Measurements from ENCODE around the gene TIAM2. TPM values are rescaled to one million over a fixed set of nuclear protein-coding genes. Genes with fewer than 3 reads are reported as not detected.

Gene TIAM2
- total and polyA plus RNA-seq, 7 experiments from 2014 or later = 0.66 to 11.6 (median 6.0) TPM

GRCh38 chr6:155079985-155080452 lies 84.9 kb downstream of the TIAM2 start:
- H3K4me3 ChIP-seq (ENCODE audit: low read length) = no peak overlapping the region
- Mint-ChIP-seq H3K27ac (peak overlapping the region in 2 of 9 donors; percentile 13 to 48), H3K4me1 (peaks cover 0 to 24% (median 0%) of the 10 kb centered on the region in 7 donors), H3K4me3 (no peak overlapping the region), H3K36me3 (no peaks in the 10 kb centered on the region), H3K27me3 (peaks cover 0 to under 1% (median 0%) of the 10 kb centered on the region in 5 donors), H3K9me3 (no peaks in the 10 kb centered on the region)
- no peaks in the 10 kb centered on the region for H3K27me3 ChIP-seq (ENCODE audit: control insufficient read depth in 2 of 2, insufficient read depth in 2 of 2, low read length in 2 of 2)
- no peaks in the 10 kb centered on the region for H3K9me3 ChIP-seq (ENCODE audit: control insufficient read depth in 2 of 3, low read length in 3 of 3)
- intact Hi-C loops (cut with micrococcal nuclease) = no loop called here
- ATAC-seq = no peak
- no peak overlapping the region for H3K27ac ChIP-seq (ENCODE audit: low read depth, low read length)
- ChIA-PET CTCF (no interaction called here), POLR2A (no interaction called here)
- no peaks in the 10 kb centered on the region for H3K4me1 ChIP-seq (ENCODE audit: control insufficient read depth in 2 of 2, insufficient read depth in 2 of 2, low read length in 2 of 2)
- peak in 1 of 9 donors; percentile 28 for DNase-seq
- no peaks in the 10 kb centered on the region for H3K36me3 ChIP-seq (ENCODE audit: control insufficient read depth in 2 of 3, insufficient read depth in 3 of 3, low read length in 3 of 3)

GRCh38 chr6:155080881-155081845 lies 86.0 kb downstream of the TIAM2 start:
- no peaks in the 10 kb centered on the region for H3K9me3 ChIP-seq (ENCODE audit: control insufficient read depth in 2 of 3, low read length in 3 of 3)
- intact Hi-C loops (cut with micrococcal nuclease) = no loop called here
- ATAC-seq = no peak
- no peak overlapping the region for H3K4me3 ChIP-seq (ENCODE audit: low read length)
- Mint-ChIP-seq H3K4me1 (peaks cover 0 to 24% (median 0%) of the 10 kb centered on the region in 7 donors), H3K36me3 (no peaks in the 10 kb centered on the region), H3K27me3 (no peaks in the 10 kb centered on the region), H3K9me3 (no peaks in the 10 kb centered on the region), H3K27ac (no peak overlapping the region), H3K4me3 (no peak overlapping the region)
- H3K27ac ChIP-seq (ENCODE audit: low read depth, low read length) = no peak overlapping the region
- no peak for DNase-seq
- no peaks in the 10 kb centered on the region for H3K27me3 ChIP-seq (ENCODE audit: control insufficient read depth in 2 of 2, insufficient read depth in 2 of 2, low read length in 2 of 2)
- H3K4me1 ChIP-seq (ENCODE audit: control insufficient read depth in 2 of 2, insufficient read depth in 2 of 2, low read length in 2 of 2) = no peaks in the 10 kb centered on the region
- ChIA-PET POLR2A (no interaction called here), CTCF (no interaction called here)
- no peaks in the 10 kb centered on the region for H3K36me3 ChIP-seq (ENCODE audit: control insufficient read depth in 2 of 3, insufficient read depth in 3 of 3, low read length in 3 of 3)

GRCh38 chr6:155084431-155085123 lies 89.5 kb downstream of the TIAM2 start:
- Histone ChIP-seq H3K4me3 (ENCODE audit: low read length) (no peak overlapping the region), H3K27ac (ENCODE audit: low read depth, low read length) (no peak overlapping the region), H3K36me3 (ENCODE audit: control insufficient read depth in 2 of 3, insufficient read depth in 3 of 3, low read length in 3 of 3) (no peaks in the 10 kb centered on the region), H3K4me1 (ENCODE audit: control insufficient read depth in 2 of 2, insufficient read depth in 2 of 2, low read length in 2 of 2) (no peaks in the 10 kb centered on the region), H3K27me3 (ENCODE audit: control insufficient read depth in 2 of 2, insufficient read depth in 2 of 2, low read length in 2 of 2) (no peaks in the 10 kb centered on the region), H3K9me3 (ENCODE audit: control insufficient read depth in 2 of 3, low read length in 3 of 3) (no peaks in the 10 kb centered on the region)
- Mint-ChIP-seq H3K36me3 (peaks cover 0 to 3% (median 0%) of the 10 kb centered on the region in 5 donors), H3K27me3 (no peaks in the 10 kb centered on the region), H3K4me1 (peaks cover 0 to 13% (median 0%) of the 10 kb centered on the region in 7 donors), H3K27ac (no peak overlapping the region), H3K4me3 (no peak overlapping the region), H3K9me3 (peaks cover 0 to 5% (median 0%) of the 10 kb centered on the region in 11 donors)
- no peak for ATAC-seq
- CTCF ChIA-PET = no interaction called here
- intact Hi-C loops (cut with micrococcal nuclease) = no loop called here
- POLR2A ChIA-PET = no interaction called here
- no peak for DNase-seq

GRCh38 chr6:155085582-155086257 lies 90.6 kb downstream of the TIAM2 start:
- Mint-ChIP-seq H3K27ac (no peak overlapping the region), H3K27me3 (no peaks in the 10 kb centered on the region), H3K9me3 (peaks cover 0 to 5% (median 0%) of the 10 kb centered on the region in 11 donors), H3K4me3 (no peak overlapping the region), H3K4me1 (peaks cover 0 to 4% (median 0%) of the 10 kb centered on the region in 7 donors), H3K36me3 (peaks cover 0 to 3% (median 0%) of the 10 kb centered on the region in 5 donors)
- H3K36me3 ChIP-seq (ENCODE audit: control insufficient read depth in 2 of 3, insufficient read depth in 3 of 3, low read length in 3 of 3) = no peaks in the 10 kb centered on the region
- H3K27me3 ChIP-seq (ENCODE audit: control insufficient read depth in 2 of 2, insufficient read depth in 2 of 2, low read length in 2 of 2) = no peaks in the 10 kb centered on the region
- no peak for ATAC-seq
- no peaks in the 10 kb centered on the region for H3K9me3 ChIP-seq (ENCODE audit: control insufficient read depth in 2 of 3, low read length in 3 of 3)
- intact Hi-C loops (cut with micrococcal nuclease) = no loop called here
- ChIA-PET POLR2A (no interaction called here), CTCF (no interaction called here)
- H3K27ac ChIP-seq (ENCODE audit: low read depth, low read length) = no peak overlapping the region
- DNase-seq = no peak
- H3K4me3 ChIP-seq (ENCODE audit: low read length) = no peak overlapping the region
- no peaks in the 10 kb centered on the region for H3K4me1 ChIP-seq (ENCODE audit: control insufficient read depth in 2 of 2, insufficient read depth in 2 of 2, low read length in 2 of 2)

GRCh38 chr6:155088856-155089255 lies 93.7 kb downstream of the TIAM2 start:
- Histone ChIP-seq H3K4me1 (ENCODE audit: control insufficient read depth in 2 of 2, insufficient read depth in 2 of 2, low read length in 2 of 2) (peaks cover 0 to 8% of the 10 kb centered on the region in 2 donors), H3K4me3 (ENCODE audit: low read length) (no peak overlapping the region), H3K27ac (ENCODE audit: low read depth, low read length) (no peak overlapping the region), H3K27me3 (ENCODE audit: control insufficient read depth in 2 of 2, insufficient read depth in 2 of 2, low read length in 2 of 2) (no peaks in the 10 kb centered on the region), H3K9me3 (ENCODE audit: control insufficient read depth in 2 of 3, low read length in 3 of 3) (no peaks in the 10 kb centered on the region), H3K36me3 (ENCODE audit: control insufficient read depth in 2 of 3, insufficient read depth in 3 of 3, low read length in 3 of 3) (no peaks in the 10 kb centered on the region)
- CTCF ChIA-PET = no interaction called here
- intact Hi-C loops (cut with micrococcal nuclease) = no loop called here
- Mint-ChIP-seq H3K36me3 (peaks cover 0 to 3% (median 0%) of the 10 kb centered on the region in 5 donors), H3K4me3 (no peak overlapping the region), H3K27me3 (peaks cover 0 to 5% (median 0%) of the 10 kb centered on the region in 5 donors), H3K9me3 (peaks cover 0 to 5% (median 0%) of the 10 kb centered on the region in 11 donors), H3K4me1 (no peaks in the 10 kb centered on the region), H3K27ac (no peak overlapping the region)
- no peak for ATAC-seq
- POLR2A ChIA-PET = no interaction called here
- no peak for DNase-seq

GRCh38 chr6:155089746-155090145 lies 94.6 kb downstream of the TIAM2 start:
- Mint-ChIP-seq H3K4me3 (no peak overlapping the region), H3K27me3 (peaks cover 0 to 5% (median 0%) of the 10 kb centered on the region in 5 donors), H3K36me3 (peaks cover 0 to 3% (median 0%) of the 10 kb centered on the region in 5 donors), H3K27ac (no peak overlapping the region), H3K4me1 (no peaks in the 10 kb centered on the region), H3K9me3 (peaks cover 0 to 5% (median 0%) of the 10 kb centered on the region in 11 donors)
- H3K4me3 ChIP-seq (ENCODE audit: low read length) = no peak overlapping the region
- intact Hi-C loops (cut with micrococcal nuclease) = loop anchor here in 1 of 2 donors (1.0 kb wide), 1 partner anchor 85 kb away; no protein-coding TSS in a partner anchor
- H3K36me3 ChIP-seq (ENCODE audit: control insufficient read depth in 2 of 3, insufficient read depth in 3 of 3, low read length in 3 of 3) = no peaks in the 10 kb centered on the region
- no peaks in the 10 kb centered on the region for H3K27me3 ChIP-seq (ENCODE audit: control insufficient read depth in 2 of 2, insufficient read depth in 2 of 2, low read length in 2 of 2)
- H3K9me3 ChIP-seq (ENCODE audit: control insufficient read depth in 2 of 3, low read length in 3 of 3) = no peaks in the 10 kb centered on the region
- ATAC-seq = no peak
- no peak for DNase-seq
- no peak overlapping the region for H3K27ac ChIP-seq (ENCODE audit: low read depth, low read length)
- ChIA-PET CTCF (no interaction called here), POLR2A (interaction anchor here (0.7 kb wide), 1 partner anchor 1001 kb away, joined by 3 read pairs; no protein-coding TSS in a partner anchor)
- peaks cover 0 to 9% of the 10 kb centered on the region in 2 donors for H3K4me1 ChIP-seq (ENCODE audit: control insufficient read depth in 2 of 2, insufficient read depth in 2 of 2, low read length in 2 of 2)
